ENCODE data around the gene HIKESHI.

- no peak for TF ChIP-seq POLR2A (IDR thresholded peaks at IDR 0.05; ENCODE audit: control extremely low read depth in 1 of 2, low read depth in 2 of 2, low read length in 2 of 2)
- TF ChIP-seq CTCF (IDR thresholded peaks at IDR 0.05; ENCODE audit: control extremely low read depth in 1 of 3, insufficient read depth in 1 of 3, low read depth in 1 of 3, low read length in 3 of 3), result no peak
- no peak for TF ChIP-seq EZH2 (IDR thresholded peaks at IDR 0.05; ENCODE audit: low read depth, low read length, severe bottlenecking)
- TF ChIP-seq MAX (IDR thresholded peaks at IDR 0.05), result no peak
- no peak for TF ChIP-seq EP300 (IDR thresholded peaks at IDR 0.05; ENCODE audit: borderline replicate concordance in 1 of 2, low read depth in 2 of 2, low read length in 2 of 2)
- no peak for TF ChIP-seq NRF1 (IDR thresholded peaks at IDR 0.05; ENCODE audit: low read depth, low read length)
- no peak for TF ChIP-seq GTF2F1 (IDR thresholded peaks at IDR 0.05; ENCODE audit: borderline replicate concordance, low read depth, low read length)
- no peak for TF ChIP-seq FOSL1 (IDR thresholded peaks at IDR 0.05; ENCODE audit: insufficient read depth, low read depth, low read length)
These were observed 39.7 kb upstream of the HIKESHI start for GRCh38 chr11:86262387-86262786.
